LNCaP clone FGC (cell line): ENCODE measurements around the gene ZDHHC4.

Experiments
- DNase-seq: peaks from one replicate; pipeline ENCODE4 v3.0.0-alpha.2; 2011; ENCODE audit warnings: low read depth
- H3K4me3 ChIP-seq: 2 replicates; pipeline ENCODE4 v1.5.1; 2011; ENCODE audit warnings: mild to moderate bottlenecking, low read depth, low read length, control low read depth
- CTCF ChIP-seq: IDR thresholded peaks from 2 replicates; pipeline ENCODE4 v1.5.1; 2012; ENCODE audit warnings: mild to moderate bottlenecking; ENCODE audit not compliant: control insufficient read depth, insufficient read depth; ENCODE audit errors: extremely low read depth

ZDHHC4 gene

GRCh38 chr7:6619961-6620360 is 42.7 kb downstream of the ZDHHC4 start:
- DNase-seq, result no peak
- H3K4me3 ChIP-seq, result no peak overlapping the region
- no peak for TF ChIP-seq CTCF

- no peak overlapping the region for H3K4me3 ChIP-seq
- no peak for DNase-seq
- no peak for TF ChIP-seq CTCF
Measured at GRCh38 chr7:6621195-6622133, 44.2 kb downstream of the ZDHHC4 start.

DNA sequence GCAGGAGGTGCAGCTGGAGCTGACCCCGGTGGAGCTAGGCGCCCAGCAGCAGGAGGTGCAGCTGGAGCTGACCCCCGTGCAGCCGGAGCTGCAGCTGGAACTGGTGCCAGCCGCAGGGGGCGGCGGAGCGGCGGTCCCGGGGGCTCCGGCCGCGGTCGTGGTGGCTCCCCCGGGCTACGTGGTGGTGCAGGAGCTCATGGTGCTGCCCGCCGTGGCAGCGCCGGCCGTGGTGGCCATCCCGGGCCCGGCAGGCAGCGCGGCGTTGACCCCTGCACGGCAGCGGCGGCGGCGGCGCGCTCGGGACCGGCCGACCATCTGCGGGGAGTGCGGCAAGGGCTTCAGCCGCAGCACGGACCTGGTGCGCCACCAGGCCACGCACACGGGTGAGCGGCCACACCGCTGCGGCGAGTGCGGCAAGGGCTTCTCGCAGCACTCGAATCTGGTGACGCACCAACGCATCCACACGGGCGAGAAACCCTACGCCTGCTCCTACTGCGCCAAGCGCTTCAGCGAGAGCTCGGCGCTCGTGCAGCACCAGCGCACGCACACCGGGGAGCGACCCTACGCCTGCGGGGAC is 45.0 kb downstream of the ZDHHC4 start:
- no peak overlapping the region for H3K4me3 ChIP-seq
- no peak for TF ChIP-seq CTCF
- no peak for DNase-seq

DNA sequence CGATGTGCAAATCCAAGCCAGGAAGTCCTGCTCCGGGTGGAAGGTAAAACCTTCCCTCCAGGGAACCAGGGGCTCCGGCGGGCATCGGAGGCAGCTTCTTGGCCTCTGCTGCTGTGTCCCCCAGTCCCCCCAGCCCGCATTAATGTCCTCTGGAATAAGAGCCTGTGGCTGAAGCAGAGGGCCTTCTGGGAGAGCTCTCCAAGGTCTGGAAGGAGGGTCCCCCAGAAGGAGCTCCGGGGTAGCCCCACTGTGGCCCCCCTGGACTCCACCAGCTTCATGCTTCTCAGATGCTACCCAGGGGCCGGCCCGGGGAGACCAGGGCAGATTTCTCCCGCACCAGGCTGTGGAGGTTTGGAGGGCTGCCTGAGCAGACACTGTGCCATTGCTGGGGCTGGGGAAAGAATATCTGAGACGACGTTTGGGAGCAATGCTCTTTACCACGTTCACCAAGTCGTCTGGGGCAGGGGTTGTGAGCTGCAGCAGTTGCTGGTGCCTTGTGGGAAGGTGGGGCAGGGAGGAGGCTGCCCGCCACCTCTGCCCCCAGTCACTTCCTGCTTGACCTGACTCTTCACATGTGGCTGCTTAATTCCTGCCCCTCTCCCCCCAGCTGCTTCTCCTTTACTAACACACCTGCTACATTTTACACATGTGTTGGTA is 46.5 kb downstream of the ZDHHC4 start:
- H3K4me3 ChIP-seq, result no peak overlapping the region
- TF ChIP-seq CTCF, result no peak
- no peak for DNase-seq

DNA sequence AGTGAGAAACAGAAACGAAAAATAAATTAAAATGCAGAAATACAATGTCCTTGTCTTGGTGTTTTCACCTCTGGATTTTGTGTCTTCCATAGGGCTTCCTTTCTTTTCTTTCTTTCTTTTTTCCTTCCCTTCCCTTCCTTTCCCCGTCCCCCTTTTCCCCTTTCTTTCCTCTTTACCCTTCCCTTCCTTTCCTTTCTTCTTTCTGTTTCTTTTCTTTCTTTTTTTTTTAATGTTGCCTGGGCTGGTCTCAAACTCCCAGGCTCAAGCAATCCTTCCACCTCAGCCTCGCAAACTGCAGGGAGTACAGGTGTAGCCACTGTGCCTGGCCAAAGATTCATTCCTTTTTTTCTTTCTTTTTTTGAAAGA is 47.0 kb downstream of the ZDHHC4 start:
- H3K4me3 ChIP-seq, result no peak overlapping the region
- no peak for TF ChIP-seq CTCF
- DNase-seq, result no peak

- no peak for TF ChIP-seq CTCF
- no peak overlapping the region for H3K4me3 ChIP-seq
- DNase-seq, result no peak
Measured at GRCh38 chr7:6628045-6628444, 50.8 kb downstream of the ZDHHC4 start.
